A673 (cell line): Measurements from ENCODE around the gene LRRK1. TPM values are rescaled to one million over a fixed set of nuclear protein-coding genes. Genes with fewer than 3 reads are reported as not detected.

Experiments used
- BruUV-seq: library from RNA; stranded (reverse); fragments of 400-500 nt; replicated peaks from 2 replicates; lab custom pipeline; 2021; lab: Mats Ljungman, UMichigan
- CTCF ChIA-PET: fragments of 300-600 bp; sonication (Branson Sonifier 250); formaldehyde crosslinking; loops from one replicate; lab custom pipeline; 2022; ENCODE audit warnings: antibody characterized with exemption; lab: Charles Lee
- POLR2A ChIA-PET: fragments of 300-600 bp; sonication (Branson Sonifier 250); formaldehyde crosslinking; loops from one replicate; lab custom pipeline; 2022; ENCODE audit warnings: antibody characterized with exemption; ENCODE audit not compliant: low non-redundant PET; lab: Charles Lee
- DNase-seq: peaks from one replicate; pipeline ENCODE4 v3.0.0-alpha.2; 2015; ENCODE audit warnings: low spot score
- H3K27ac ChIP-seq: fragments of 200-600 bp; sonication (generic); 2 replicates; pipeline ENCODE4 v1.5.1; 2016; ENCODE audit warnings: mixed run types, low read depth, mild to moderate bottlenecking, mixed read lengths, antibody characterized with exemption, low read length; ENCODE audit not compliant: poor library complexity, severe bottlenecking
- H3K27me3 ChIP-seq: fragments of 200-600 bp; sonication (generic); replicated peaks from 2 replicates; pipeline ENCODE4 v1.6.1; 2017; ENCODE audit warnings: mixed run types, low read depth, mild to moderate bottlenecking, mixed read lengths, antibody characterized with exemption, low read length; ENCODE audit not compliant: insufficient read depth, poor library complexity
- H3K36me3 ChIP-seq: fragments of 200-600 bp; sonication (generic); 2 replicates; pipeline ENCODE4 v1.6.1; 2016; ENCODE audit warnings: mixed run types, mild to moderate bottlenecking, mixed read lengths, antibody characterized with exemption, low read length; ENCODE audit not compliant: insufficient read depth, poor library complexity, severe bottlenecking
- H3K4me1 ChIP-seq: fragments of 200-600 bp; sonication (generic); 2 replicates; pipeline ENCODE4 v1.6.1; 2017; ENCODE audit warnings: mixed run types, mild to moderate bottlenecking, mixed read lengths, antibody characterized with exemption, low read length; ENCODE audit not compliant: insufficient read depth, poor library complexity, severe bottlenecking
- H3K4me3 ChIP-seq: fragments of 200-600 bp; sonication (generic); 2 replicates; pipeline ENCODE4 v1.5.1; 2016; ENCODE audit warnings: low read depth, mixed run types, mild to moderate bottlenecking, mixed read lengths, low read length; ENCODE audit not compliant: poor library complexity, severe bottlenecking
- H3K9me3 ChIP-seq: fragments of 200-600 bp; sonication (generic); 2 replicates; pipeline ENCODE4 v1.6.1; 2016; ENCODE audit warnings: mixed run types, low read depth, mild to moderate bottlenecking, mixed read lengths, antibody characterized with exemption, low read length; ENCODE audit not compliant: poor library complexity, severe bottlenecking
- CTCF ChIP-seq: fragments of 300-800, 200-600 bp; sonication (generic); conservative IDR thresholded peaks from 2 replicates; pipeline ENCODE4 v1.5.1; 2017; ENCODE audit warnings: low read depth, mild to moderate bottlenecking, antibody characterized with exemption, low read length, moderate library complexity, mixed read lengths
- EZH2 ChIP-seq: fragments of 200-600 bp; sonication (generic); IDR thresholded peaks from 2 replicates; pipeline ENCODE4 v1.6.1; 2017; ENCODE audit warnings: borderline replicate concordance, low read depth, mild to moderate bottlenecking, mixed read lengths, antibody characterized with exemption, low read length; ENCODE audit not compliant: poor library complexity, severe bottlenecking
- intact Hi-C: fragments of 100-400 bp; cut with micrococcal nuclease; formaldehyde crosslinking; loops from one replicate; pipeline ENCODE4 v1.10.0; 2022; ENCODE audit not compliant: unreplicated experiment
- total RNA-seq: library from RNA; stranded (reverse); gene quantifications from 2 replicates; pipeline ENCODE4 v1.2.3, GENCODE V29; 2021

LRRK1 gene
- total RNA-seq, 1 experiment from 2014 or later = 7.7 TPM

GRCh38 chr15:100968050-100968966, 49.2 kb downstream of the LRRK1 start:
- POLR2A ChIA-PET = no interaction called here
- intact Hi-C loops = no loop called here
- Histone ChIP-seq H3K4me3 (no peak overlapping the region), H3K4me1 (no peaks in the 10 kb centered on the region), H3K27me3 (no peaks in the 10 kb centered on the region), H3K9me3 (no peaks in the 10 kb centered on the region), H3K36me3 (no peaks in the 10 kb centered on the region), H3K27ac (no peak overlapping the region)
- no peak for DNase-seq
- CTCF ChIA-PET = no interaction called here
- TF ChIP-seq CTCF (no peak), EZH2 (no peak)
- BruUV-seq = no TSS peak

- H3K36me3 ChIP-seq = no peaks in the 10 kb centered on the region
- H3K9me3 ChIP-seq = no peaks in the 10 kb centered on the region
- intact Hi-C loops = no loop called here
- no peaks in the 10 kb centered on the region for H3K4me1 ChIP-seq
- no peak overlapping the region for H3K27ac ChIP-seq
- ChIA-PET CTCF (no interaction called here), POLR2A (interaction anchor here (0.7 kb wide), 1 partner anchor 247 kb away, joined by 3 read pairs; no protein-coding TSS in a partner anchor)
- H3K27me3 ChIP-seq = peaks cover 4% of the 10 kb centered on the region
- DNase-seq = no peak
- BruUV-seq = no TSS peak
- no peak overlapping the region for H3K4me3 ChIP-seq
- TF ChIP-seq CTCF (no peak), EZH2 (no peak)
Measured at GRCh38 chr15:100972975-100973350, 53.8 kb downstream of the LRRK1 start.

GRCh38 chr15:100973351-100974111, 54.4 kb downstream of the LRRK1 start:
- H3K36me3 ChIP-seq = no peaks in the 10 kb centered on the region
- H3K9me3 ChIP-seq = no peaks in the 10 kb centered on the region
- ChIA-PET CTCF (no interaction called here), POLR2A (no interaction called here)
- no peak for TF ChIP-seq EZH2
- no peak for TF ChIP-seq CTCF
- no peak overlapping the region for H3K4me3 ChIP-seq
- H3K4me1 ChIP-seq = no peaks in the 10 kb centered on the region
- BruUV-seq = no TSS peak
- no peak for DNase-seq
- no peak overlapping the region for H3K27ac ChIP-seq
- peaks cover 4% of the 10 kb centered on the region for H3K27me3 ChIP-seq
- intact Hi-C loops = no loop called here
